ENCODE data around the gene ADK.

Gene ADK

GRCh38 chr10:74705358-74705980 is 554.4 kb downstream of the ADK start:
- Histone ChIP-seq H3K27ac (no peak overlapping the region), H4K20me1 (ENCODE audit: insufficient read depth) (no peaks in the 10 kb centered on the region), H3K79me2 (ENCODE audit: insufficient read depth, low read depth) (no peaks in the 10 kb centered on the region), H3K9ac (no peak overlapping the region), H3K36me3 (ENCODE audit: insufficient read depth) (no peaks in the 10 kb centered on the region), H2AFZ (ENCODE audit: low read depth) (no peak overlapping the region), H3K4me1 (ENCODE audit: low read depth, poor library complexity, severe bottlenecking) (no peaks in the 10 kb centered on the region), H3K4me3 (IDR thresholded peaks at IDR 0.05; ENCODE audit: insufficient read depth, low read depth, low read length) (no peak overlapping the region), H3K4me2 (no peak overlapping the region), H3K27me3 (ENCODE audit: insufficient read depth, low read depth) (no peaks in the 10 kb centered on the region)
- no peak for TF ChIP-seq CTCF (conservative IDR thresholded peaks at IDR 0.05; ENCODE audit: low read depth, low read length)

- Histone ChIP-seq H4K20me1 (ENCODE audit: insufficient read depth) (no peaks in the 10 kb centered on the region), H3K27me3 (ENCODE audit: insufficient read depth, low read depth) (no peaks in the 10 kb centered on the region), H3K36me3 (ENCODE audit: insufficient read depth) (no peaks in the 10 kb centered on the region), H3K9ac (no peak overlapping the region), H3K4me1 (ENCODE audit: low read depth, poor library complexity, severe bottlenecking) (no peaks in the 10 kb centered on the region), H3K79me2 (ENCODE audit: insufficient read depth, low read depth) (no peaks in the 10 kb centered on the region), H3K4me2 (no peak overlapping the region), H2AFZ (ENCODE audit: low read depth) (no peak overlapping the region), H3K27ac (no peak overlapping the region), H3K4me3 (IDR thresholded peaks at IDR 0.05; ENCODE audit: insufficient read depth, low read depth, low read length) (no peak overlapping the region)
- TF ChIP-seq CTCF (conservative IDR thresholded peaks at IDR 0.05; ENCODE audit: low read depth, low read length): no peak
These were observed 555.9 kb downstream of the ADK start for GRCh38 chr10:74706966-74707365.

GRCh38 chr10:74708246-74708645 is 557.2 kb downstream of the ADK start:
- no peaks in the 10 kb centered on the region for H3K27me3 ChIP-seq (ENCODE audit: insufficient read depth, low read depth)
- no peaks in the 10 kb centered on the region for H3K36me3 ChIP-seq (ENCODE audit: insufficient read depth)
- no peak for TF ChIP-seq CTCF (conservative IDR thresholded peaks at IDR 0.05; ENCODE audit: low read depth, low read length)
- H3K4me3 ChIP-seq (IDR thresholded peaks at IDR 0.05; ENCODE audit: insufficient read depth, low read depth, low read length): no peak overlapping the region
- H4K20me1 ChIP-seq (ENCODE audit: insufficient read depth): no peaks in the 10 kb centered on the region
- H3K4me2 ChIP-seq: no peak overlapping the region
- H3K79me2 ChIP-seq (ENCODE audit: insufficient read depth, low read depth): no peaks in the 10 kb centered on the region
- H3K9ac ChIP-seq: no peak overlapping the region
- no peaks in the 10 kb centered on the region for H3K4me1 ChIP-seq (ENCODE audit: low read depth, poor library complexity, severe bottlenecking)
- H2AFZ ChIP-seq (ENCODE audit: low read depth): no peak overlapping the region
- no peak overlapping the region for H3K27ac ChIP-seq

- Histone ChIP-seq H3K27ac (no peak overlapping the region), H4K20me1 (ENCODE audit: insufficient read depth) (no peaks in the 10 kb centered on the region), H3K79me2 (ENCODE audit: insufficient read depth, low read depth) (no peaks in the 10 kb centered on the region), H3K4me1 (ENCODE audit: low read depth, poor library complexity, severe bottlenecking) (no peaks in the 10 kb centered on the region), H3K27me3 (ENCODE audit: insufficient read depth, low read depth) (no peaks in the 10 kb centered on the region), H2AFZ (ENCODE audit: low read depth) (no peak overlapping the region), H3K36me3 (ENCODE audit: insufficient read depth) (no peaks in the 10 kb centered on the region), H3K9ac (no peak overlapping the region), H3K4me2 (no peak overlapping the region), H3K4me3 (IDR thresholded peaks at IDR 0.05; ENCODE audit: insufficient read depth, low read depth, low read length) (no peak overlapping the region)
- TF ChIP-seq CTCF (conservative IDR thresholded peaks at IDR 0.05; ENCODE audit: low read depth, low read length): no peak
These were observed 567.2 kb downstream of the ADK start for GRCh38 chr10:74718208-74718607.
